Measurements from ENCODE around the gene CDCA8.
A peak's percentile ranks its signal among the peaks of the same experiment; 100 is the strongest.
"Not testable (repeated sequence)": the region's sequence is repeated elsewhere in the genome, so short reads cannot be mapped to it uniquely, and the experiment has no call there.

The CDCA8 gene

DNA sequence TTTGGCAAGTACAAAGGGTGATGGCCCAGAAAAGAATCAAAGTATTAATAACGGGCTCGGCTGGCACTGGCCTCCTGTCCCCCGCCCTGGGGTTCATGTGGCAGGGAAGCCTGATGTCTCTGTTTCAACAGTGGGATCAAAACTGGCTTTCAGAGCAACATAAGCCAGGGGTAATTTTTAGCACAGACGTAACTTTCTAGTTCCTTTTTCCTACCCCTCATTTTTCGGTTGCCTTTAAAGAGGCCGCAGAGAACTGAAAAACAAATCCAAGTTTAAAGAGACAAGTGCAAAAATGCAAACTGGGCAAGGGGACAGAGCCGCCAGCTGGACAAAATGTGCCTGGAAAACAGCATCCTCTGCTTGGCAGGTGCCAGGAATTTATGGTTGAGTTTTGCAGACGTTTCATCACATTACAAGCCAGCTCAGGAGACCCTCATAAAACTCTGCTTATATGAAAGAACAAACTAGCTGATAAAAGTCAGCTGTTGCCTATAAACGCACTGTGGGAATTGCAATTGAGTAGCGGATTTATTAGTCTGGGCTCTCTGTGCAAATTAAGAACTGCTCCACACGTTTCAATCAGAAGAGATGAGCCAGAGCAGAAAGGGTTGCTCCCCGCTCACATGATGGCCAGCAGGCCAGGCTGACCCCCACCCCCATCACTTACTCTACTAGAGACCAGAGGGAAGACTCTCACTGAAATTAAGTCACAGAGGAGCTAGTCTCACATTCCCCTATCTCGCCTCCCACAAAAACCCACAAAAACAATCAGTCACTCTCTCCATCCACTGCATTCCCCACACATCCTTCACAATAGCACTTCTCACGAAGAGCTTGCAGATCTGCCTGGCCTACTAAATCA, 15.8 kb upstream of the CDCA8 start:
- DNase-seq = no peak

DNA sequence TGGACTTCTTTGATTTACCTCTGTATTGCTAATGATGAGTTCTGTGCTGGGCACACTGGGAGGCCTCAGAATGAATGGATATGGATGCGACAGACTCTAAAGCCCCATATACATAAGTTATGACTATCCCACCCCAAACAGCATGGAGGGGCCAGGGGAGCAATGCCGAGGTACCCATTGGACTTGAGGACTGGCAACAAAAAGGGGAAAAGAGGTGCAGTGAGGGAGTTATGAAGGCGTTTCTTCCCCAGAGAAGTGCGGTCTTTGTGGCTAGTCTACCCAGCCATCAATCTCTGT, 15.2 kb upstream of the CDCA8 start:
- DNase-seq = no peak

DNA sequence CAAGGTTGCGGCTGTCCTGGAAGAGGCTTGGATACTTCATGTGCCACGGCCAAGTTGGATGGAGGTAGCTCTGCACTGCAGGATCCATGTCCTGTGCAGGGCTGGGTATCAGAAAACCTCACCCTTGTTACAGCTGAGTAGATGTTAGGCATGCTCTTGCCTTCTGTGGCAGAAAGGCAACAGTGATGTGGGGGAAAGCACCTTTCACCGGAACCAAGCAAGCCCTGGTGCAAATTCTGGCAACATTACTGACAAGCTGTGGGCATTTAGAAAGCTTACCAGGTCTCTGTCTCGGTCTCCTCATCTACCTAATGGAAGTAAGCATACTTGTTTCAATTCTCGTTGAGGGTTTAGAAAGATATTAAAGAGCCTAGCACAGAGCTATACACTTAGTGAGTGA, 14.5 kb upstream of the CDCA8 start:
- DNase-seq = no peak

DNA sequence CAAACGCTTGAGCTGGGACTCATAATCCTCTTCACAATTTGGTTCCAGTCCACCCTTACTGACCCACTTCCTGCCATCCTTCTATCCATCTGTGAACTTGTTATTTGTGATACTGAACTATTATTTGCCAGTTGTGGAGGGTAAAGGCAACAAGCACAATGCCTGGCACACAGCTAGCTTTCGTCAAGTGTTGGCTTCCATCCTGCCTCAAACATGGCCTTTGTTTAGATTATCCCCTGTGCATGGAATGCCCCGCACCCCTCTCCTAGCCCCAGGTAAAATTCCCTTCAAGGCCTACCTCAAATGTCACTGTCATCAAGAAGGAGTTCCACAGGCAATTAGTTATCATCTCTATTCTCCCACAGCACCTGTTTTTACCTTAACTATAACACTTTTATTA, 11.4 kb upstream of the CDCA8 start:
- no peak for DNase-seq

DNA sequence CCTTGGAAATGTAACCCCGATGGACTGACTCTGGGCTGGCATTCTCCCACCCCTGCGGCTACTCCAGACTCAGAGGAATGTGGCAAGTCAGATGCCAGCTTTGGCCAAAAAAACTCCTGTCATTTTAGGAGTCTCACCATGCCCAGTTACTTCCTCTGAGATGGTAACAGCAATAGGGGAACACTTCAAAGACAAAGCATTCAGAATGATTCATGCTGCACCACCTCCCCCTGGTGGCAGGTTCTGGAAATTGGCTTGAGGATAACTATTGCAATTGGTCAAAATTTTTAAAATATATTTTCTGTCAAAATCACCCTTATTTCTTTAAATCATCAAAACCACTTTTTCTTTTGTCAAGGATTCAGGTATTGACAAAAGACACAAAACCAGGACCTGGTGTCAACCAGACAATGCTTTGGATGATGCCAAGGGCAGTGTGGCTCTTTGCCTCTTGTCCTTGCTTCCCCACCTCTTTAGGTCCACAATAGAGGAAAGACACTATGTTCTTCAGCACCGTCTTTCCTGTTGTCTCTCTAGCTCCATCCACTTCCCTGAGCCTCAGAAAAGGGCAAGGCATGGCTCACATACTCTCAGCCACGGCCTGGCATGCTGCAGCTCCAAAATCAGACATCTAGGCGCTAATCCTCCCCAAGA, 9.9 kb upstream of the CDCA8 start:
- peak; percentile 63 for DNase-seq

DNA sequence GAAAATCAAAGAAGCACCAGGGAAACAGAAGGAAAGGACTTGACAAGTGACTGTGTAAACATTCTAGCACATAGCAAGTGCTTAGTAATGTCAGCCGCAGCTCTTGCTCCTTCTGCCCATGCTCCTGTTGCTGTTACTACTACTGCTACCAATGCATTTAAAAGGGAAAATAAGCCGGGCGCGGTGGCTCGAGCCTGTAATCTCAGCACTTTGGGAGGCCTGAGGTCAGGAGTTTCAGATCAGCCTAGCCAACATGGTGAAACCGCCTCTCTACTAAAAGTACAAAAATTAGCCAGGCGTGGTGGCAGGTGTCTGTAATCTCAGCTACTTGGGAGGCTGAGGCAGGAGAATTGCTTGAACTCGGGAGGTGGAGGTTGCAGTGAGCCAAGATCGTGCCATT, 8.1 kb upstream of the CDCA8 start:
- not testable (repeated sequence) for DNase-seq

DNA sequence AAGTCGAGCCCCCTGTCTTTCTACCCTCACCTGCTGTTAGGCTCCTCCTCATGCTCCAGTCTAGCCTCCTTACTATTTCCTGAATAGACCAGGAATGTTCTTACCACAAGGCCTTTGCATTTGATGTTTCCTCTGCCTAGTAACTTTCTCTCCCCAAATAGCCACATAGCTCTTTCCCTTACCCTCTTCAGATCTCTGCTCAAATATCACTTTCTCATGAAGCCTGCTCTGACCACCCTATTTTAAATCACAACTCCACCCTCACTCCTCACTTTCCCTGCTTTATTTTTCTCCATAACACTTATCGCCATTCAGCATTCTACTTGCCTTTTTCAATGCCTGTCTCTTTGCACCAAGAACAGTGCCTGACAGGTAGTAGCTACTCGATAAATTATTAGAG, 6.6 kb upstream of the CDCA8 start:
- no peak for DNase-seq

DNA sequence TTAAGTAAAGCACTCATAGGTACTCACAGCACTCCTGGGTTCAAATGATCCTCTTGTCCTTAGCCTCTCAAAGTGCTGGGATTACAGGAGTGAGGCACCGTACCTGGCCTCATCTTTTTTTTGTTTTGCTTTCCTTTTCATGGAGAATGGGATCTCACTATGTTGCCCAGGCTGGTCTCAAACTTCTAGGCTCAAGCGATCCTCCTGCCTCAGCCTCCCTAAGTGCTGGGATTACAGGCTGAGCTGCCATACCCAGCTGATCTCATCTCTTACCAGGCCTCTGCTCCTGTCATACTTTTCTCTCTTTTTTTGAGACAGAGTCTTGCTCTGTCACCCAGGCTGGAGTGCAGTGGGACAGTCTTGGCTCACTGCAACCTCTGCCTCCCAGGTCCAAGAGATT, 4.6 kb upstream of the CDCA8 start:
- not testable (repeated sequence) for DNase-seq

DNA sequence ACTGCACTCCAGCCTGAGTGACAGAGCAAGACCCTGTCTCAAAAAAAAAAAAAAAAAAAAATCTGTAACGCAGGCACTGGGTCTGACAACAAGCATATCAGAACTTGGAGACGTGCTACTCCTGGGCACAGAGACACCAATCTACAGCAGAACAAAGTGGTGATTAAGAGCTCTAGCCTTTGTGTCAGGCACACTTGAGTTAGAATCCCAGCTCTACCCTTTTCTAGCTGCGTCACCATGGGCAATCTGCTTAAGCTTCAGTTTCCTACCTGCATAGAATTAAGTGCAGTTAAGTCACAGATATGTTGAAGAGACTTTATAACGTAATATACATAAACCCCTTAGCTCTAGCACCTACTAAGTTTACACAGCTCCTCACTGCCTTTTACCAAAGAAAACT, 3.4 kb upstream of the CDCA8 start:
- no peak for DNase-seq

DNA sequence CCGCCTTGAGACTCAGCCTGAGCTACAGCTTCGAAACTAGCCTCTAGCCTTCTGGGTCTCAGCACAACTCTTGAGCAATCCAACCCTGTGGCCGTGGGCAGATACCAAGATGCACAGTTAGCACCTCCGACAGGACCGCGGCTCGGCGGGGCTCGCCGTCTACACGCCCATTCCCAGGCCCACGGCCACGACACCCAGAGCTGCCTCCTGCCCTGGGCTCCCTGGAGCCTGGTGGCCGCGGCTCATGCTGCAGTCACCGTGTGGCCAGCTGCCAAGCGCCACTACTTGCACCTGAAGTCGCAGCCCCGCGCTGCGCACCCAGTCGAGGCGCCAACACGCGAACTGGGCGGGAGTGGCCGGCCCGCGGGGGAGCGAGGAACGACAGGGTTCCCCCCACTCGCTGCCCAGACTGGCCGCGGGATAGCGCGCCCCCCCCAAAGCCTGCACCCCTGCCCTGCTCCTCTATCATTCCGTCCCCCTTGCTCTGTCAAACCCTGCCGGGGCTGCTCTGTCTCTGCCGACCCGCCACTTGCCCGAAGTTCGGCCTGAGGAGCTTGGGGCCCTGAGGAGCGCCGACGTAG, 729 bp upstream of the CDCA8 start:
- DNase-seq = no peak

DNA sequence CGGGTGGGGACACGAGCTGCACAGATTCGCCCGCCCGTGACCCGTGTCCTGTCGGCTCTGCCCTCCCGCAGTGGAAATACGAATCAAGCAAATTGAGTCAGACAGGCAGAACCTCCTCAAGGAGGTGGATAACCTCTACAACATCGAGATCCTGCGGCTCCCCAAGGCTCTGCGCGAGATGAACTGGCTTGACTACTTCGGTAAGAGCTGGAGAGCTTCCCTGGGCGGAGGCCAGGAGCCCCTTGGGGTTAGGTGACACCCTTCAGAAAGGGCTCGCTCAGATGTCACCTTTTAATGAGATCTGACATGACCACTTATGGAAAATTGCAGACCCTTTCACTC, 489 bp downstream of the CDCA8 start:
- DNase-seq = no peak

DNA sequence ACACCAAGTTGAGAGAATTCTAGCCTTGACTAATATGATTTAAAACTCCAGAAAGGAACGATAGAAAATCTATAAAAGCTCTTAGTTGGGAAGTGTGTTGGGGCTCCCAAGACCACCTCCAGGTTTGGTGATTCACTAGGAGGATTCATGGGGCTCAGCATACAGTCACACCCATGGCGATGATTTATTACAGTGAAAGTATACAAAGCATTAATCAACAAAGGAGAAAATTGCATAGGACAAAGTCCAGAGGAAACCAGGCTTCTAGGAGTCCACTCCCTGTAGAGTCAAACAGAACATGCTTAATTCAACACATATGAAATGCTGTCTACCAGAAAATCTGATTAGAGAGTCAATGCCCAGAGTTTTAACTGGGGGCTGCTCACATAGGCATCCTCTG, 4.8 kb downstream of the CDCA8 start:
- DNase-seq = no peak

DNA sequence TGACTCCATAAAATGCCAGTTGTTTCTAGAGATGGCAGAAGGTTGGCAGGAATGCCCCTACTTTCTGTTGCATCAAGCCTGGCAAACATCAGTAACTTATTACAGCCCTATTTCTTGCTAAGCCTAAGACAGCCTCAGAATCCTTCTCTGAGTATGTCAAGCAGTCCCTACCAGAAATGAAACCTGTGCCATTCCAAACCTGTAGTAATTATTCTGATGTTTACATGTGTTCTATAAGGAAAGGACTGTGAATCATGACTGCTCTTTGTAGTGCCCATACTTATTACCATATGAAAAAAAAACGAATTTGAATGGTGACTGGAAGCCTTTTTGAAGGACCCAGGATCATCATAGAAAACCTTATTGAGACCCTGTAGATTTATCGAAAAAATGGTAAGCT, 5.4 kb downstream of the CDCA8 start:
- DNase-seq = no peak

DNA sequence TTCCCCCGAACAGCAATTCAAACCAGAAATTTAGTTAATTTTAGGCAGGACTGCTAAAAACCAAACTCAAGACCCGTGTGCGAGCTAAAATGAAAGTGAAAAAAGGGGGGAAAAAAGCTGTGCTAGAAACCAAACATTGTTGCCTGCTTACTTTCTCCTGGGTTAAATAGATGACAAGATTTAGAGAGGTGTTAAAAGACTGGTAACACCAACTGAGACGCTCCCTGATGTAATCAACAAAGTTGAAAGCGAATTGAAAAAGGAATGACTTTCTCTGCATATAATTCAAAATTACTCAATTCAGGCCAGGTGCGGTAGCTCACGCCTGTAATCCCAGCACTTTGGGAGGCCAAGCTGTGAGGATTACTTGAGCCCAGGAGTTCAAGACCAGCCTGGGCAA, 6.8 kb downstream of the CDCA8 start:
- no peak for DNase-seq

DNA sequence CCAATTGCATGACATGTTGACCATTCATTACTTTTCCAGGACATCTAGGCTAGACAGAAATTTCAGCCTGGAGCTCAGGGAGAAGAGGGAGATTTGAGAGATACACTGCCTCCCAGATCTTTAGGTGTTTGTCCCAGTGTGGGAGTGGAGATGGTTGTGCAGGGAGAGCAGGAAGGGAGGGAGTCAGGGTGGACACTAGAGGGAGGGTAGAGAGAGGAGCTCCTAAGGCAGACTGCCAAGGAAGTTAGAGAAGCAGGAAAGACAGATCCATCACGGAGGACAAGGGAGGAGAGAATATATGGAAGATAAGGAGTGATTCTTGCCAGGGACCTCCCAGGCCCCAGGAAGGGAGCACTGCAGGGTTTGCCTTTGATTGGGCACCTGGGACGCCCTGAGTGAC, 8.7 kb downstream of the CDCA8 start:
- DNase-seq = no peak

DNA sequence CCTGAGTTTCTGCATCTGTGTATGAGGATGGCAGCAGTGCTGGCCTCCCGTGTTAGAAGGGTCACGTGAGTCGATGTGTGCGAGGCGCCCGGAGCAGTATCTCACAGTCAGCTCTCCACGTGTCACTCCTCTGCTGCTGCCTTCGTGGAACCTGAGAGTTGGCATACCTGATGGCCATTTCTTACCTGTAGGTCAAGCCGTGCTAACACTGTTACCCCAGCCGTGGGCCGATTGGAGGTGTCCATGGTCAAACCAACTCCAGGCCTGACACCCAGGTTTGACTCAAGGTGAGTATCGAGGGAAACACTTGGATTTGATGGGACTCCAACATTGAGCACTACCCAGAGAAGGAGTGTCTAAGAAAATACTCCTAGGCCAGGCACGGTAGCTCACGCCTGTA, 10.7 kb downstream of the CDCA8 start:
- DNase-seq = no peak

DNA sequence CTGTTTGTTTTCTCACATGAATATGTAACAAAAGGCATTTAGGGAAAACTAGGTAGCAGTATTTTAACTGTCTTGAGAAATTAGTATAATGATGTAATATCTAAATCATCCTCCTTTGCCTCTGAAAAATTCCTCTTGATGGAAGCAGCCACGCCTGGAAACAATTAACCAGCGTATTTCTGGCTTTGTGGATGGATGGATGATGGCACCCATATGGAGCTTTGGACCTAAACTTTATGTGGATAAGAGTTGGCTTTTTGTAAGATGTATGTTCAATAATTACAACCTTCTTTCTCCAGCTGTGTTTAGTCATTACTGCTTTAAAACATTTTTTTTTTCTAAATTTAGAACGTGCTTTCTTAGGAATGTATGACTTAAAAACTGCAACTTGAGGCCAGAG, 12.7 kb downstream of the CDCA8 start:
- no peak for DNase-seq

DNA sequence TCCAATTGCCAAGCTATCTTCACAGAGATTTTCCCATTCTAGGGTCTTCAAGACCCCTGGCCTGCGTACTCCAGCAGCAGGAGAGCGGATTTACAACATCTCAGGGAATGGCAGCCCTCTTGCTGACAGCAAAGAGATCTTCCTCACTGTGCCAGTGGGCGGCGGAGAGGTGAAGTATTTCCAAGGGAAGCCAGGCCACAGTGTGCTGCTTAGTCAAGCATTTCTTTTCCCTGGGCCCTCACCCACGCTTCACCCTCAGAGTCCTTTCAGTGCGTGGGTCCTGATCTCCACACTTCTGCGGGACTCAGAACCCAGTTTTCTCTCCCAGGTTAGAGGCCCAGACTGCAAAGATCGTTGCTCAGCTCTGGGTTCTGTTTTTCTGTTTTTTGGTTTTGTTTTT, 13.1 kb downstream of the CDCA8 start:
- no peak for DNase-seq

DNA sequence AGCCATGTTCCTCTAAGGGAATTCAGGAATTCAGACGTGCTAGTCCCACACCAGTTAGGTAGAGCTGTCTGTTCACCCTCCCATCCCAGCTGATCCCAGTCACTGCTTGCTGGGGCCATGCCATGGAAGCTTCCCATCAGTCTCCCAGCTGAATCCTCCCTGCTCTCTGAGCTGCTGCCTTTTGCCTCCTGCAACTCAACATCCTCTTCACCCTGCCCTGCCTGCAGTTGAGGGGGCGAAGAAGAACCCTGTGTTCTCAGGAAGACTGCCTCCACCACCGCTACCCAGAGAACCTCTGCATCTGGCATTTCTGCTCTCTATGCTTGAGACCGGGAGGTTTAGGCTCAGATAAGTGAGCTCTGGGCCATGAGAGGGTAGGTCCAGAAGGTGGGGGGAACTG, 16.2 kb downstream of the CDCA8 start:
- no peak for DNase-seq

DNA sequence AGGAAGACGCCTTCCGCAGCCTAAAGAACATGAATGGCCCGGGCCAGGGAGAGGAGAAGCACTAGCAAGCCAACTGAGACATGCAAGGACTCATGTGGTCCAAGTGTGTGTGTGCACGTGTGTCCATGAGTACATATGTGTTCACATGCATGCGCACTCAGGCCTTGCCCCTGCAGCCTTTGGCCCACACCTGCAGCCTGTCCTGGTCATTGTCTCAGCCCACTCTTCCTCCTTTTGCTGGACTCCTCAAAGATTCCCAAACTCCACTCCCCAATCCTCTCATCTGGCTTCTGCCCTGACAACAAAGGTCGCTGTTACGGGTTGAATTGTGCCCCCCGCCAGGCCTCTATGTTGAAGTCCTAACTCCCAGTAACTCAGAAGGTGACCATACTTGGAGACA, 21.9 kb downstream of the CDCA8 start:
- DNase-seq = no peak

DNA sequence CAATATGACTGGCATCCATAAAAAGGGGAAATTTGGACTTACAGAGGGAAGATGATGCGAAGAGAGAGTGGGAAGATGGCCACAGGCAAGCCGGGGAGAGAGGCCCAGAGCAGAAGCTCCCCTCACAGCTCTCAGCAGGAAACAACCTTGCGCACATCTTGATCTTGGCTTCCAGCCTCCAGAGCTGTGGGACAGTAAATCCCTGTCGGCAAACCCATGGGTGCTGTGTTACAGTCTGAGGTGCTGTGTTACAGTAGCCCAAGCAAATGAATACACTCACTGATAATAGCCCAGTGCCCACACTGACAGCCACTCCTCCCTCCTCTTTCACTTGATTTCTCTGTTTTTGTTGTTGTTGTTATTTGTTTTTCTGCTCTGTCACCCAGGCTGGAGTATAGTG, 22.4 kb downstream of the CDCA8 start:
- DNase-seq = no peak

DNA sequence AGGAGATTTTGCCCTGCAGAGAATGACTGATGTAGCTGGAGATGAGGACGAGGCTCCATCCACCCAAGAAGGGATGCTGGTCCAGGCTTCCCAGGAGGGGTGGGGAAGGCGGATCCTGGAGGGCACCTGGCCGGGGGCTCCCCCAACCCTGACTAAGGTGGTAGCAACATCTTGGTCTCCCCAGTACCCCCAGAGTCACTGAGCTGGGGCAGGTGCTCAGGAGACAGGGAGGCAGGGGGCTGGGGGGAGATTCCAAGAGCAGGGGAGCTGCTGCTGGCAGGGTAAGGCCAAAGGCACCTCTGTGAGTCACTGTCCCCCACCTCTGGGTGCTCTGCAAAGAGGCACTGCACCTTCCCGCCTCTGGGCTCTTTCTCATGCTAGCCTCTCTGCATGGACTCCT, 24.0 kb downstream of the CDCA8 start:
- DNase-seq = no peak

DNA sequence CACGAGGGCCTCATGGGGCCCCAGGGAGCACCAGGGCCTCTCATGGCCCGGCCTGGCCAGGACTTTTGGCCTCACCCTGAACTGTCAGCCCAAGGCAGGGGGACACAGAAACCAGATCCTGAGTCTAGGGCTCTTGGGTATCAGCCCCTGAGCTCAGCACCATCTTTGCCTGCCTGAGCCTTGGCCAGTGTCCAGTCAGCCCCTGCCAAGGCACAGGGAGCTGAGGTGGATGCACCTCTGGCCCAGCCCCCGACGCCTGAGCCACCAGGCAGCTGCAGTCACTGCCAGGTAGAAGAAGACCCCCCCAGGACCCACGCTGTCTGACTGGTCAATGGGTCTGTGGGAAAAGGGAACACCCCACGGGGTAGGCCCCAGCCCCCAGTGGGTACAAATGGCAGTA, 25.3 kb downstream of the CDCA8 start:
- DNase-seq = no peak

DNA sequence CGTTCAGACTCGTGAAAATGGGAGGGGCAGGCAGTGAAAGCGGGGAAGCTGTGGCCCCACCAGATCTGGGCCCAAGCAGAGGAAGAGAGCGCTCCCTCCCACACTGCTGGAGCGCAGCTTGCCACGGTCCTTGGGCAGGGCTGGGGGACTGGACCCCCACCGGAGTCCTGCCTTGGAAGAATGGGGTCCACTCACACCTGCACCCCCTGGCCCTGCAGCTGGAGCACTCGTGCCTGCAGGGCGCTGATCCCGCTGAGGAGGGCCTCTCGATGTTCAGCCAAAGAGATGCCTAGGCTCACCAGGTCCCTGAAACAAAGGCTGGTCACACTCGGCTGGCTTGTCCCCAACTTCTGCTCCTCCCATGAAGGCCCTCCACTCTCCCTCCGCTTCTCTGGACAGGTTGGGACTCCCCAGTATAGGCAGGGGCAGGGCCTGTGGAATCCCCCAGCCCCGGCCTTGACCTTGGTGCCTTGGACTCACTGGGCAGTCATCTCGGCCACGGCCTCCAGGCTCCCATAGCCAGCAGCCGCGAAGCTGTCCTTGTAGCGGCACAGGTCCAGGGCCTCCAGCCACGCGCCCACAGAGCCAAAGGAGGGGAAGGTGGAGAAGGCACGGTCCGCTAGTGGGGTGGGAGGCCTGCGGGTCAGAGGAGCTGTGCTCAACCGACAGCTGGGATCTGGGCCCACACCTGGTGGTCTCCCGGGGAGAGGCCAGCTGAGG, 26.0 kb downstream of the CDCA8 start:
- no peak for DNase-seq
